Astrocyte of the spinal cord (primary cell): Measurements from ENCODE around the gene SOHLH1.

Source experiments
- DNase-seq: peaks from one replicate; pipeline ENCODE4 v3.0.0; 2011; ENCODE audit warnings: low read depth, low spot score
- H3K4me3 ChIP-seq: 2 replicates; pipeline ENCODE4 v1.5.1; 2011; ENCODE audit warnings: low read depth, mild to moderate bottlenecking, low read length, moderate library complexity
- in situ Hi-C: cut with HindIII; loops from 2 replicates; pipeline ENCODE4 v1.10.0; 2017; ENCODE audit warnings: low sequenced_read_pairs
- TF ChIP-seq, protein P1 (sequence below): IDR thresholded peaks from 2 replicates; pipeline ENCODE4 v1.5.1; 2012; ENCODE audit warnings: low read depth, mild to moderate bottlenecking, low read length, inconsistent platforms

Gene SOHLH1

DNA sequence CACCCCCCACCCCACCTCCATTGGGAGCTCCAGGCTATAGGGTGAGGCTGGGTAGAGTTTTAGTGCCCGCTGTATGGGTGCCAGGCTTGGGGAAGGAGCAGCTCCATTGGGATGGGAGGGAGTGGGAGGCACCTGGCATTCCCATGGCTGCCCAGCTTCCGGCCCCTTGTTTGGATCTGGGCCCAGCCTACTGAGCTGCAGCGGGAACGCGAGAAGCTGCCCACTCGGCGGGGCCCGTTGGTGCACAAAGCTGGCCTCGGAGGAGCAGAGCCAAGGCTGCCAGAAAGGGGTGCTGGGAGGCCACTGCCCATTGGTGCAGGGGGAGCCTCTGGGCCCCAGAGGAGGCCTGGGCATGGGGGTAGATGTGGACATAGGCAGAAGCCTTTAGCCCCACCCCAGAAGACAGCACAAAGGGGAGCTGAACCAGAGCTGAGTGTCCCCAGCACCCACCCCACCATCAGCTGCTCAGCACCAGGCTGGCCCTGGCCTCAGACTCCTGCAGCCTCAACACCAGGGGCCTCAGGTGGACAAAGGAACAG is 31.7 kb downstream of the SOHLH1 start:
- no peak for DNase-seq
- H3K4me3 ChIP-seq = no peak overlapping the region
- in situ Hi-C loops = no loop called here

GRCh38 chr9:135666534-135667462 is 32.5 kb downstream of the SOHLH1 start:
- in situ Hi-C loops = no loop called here
- H3K4me3 ChIP-seq = no peak overlapping the region
- TF ChIP-seq, protein P1, sequence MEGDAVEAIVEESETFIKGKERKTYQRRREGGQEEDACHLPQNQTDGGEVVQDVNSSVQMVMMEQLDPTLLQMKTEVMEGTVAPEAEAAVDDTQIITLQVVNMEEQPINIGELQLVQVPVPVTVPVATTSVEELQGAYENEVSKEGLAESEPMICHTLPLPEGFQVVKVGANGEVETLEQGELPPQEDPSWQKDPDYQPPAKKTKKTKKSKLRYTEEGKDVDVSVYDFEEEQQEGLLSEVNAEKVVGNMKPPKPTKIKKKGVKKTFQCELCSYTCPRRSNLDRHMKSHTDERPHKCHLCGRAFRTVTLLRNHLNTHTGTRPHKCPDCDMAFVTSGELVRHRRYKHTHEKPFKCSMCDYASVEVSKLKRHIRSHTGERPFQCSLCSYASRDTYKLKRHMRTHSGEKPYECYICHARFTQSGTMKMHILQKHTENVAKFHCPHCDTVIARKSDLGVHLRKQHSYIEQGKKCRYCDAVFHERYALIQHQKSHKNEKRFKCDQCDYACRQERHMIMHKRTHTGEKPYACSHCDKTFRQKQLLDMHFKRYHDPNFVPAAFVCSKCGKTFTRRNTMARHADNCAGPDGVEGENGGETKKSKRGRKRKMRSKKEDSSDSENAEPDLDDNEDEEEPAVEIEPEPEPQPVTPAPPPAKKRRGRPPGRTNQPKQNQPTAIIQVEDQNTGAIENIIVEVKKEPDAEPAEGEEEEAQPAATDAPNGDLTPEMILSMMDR = no peak
- no peak for DNase-seq

More for the DNA sequence above, 31.7 kb downstream of the SOHLH1 start:
- TF ChIP-seq, protein P1 = no peak

GRCh38 chr9:135665795-135666189 is 33.5 kb downstream of the SOHLH1 start:
- in situ Hi-C loops = no loop called here
- TF ChIP-seq, protein P1 = no peak
- no peak overlapping the region for H3K4me3 ChIP-seq
- DNase-seq = no peak

DNA sequence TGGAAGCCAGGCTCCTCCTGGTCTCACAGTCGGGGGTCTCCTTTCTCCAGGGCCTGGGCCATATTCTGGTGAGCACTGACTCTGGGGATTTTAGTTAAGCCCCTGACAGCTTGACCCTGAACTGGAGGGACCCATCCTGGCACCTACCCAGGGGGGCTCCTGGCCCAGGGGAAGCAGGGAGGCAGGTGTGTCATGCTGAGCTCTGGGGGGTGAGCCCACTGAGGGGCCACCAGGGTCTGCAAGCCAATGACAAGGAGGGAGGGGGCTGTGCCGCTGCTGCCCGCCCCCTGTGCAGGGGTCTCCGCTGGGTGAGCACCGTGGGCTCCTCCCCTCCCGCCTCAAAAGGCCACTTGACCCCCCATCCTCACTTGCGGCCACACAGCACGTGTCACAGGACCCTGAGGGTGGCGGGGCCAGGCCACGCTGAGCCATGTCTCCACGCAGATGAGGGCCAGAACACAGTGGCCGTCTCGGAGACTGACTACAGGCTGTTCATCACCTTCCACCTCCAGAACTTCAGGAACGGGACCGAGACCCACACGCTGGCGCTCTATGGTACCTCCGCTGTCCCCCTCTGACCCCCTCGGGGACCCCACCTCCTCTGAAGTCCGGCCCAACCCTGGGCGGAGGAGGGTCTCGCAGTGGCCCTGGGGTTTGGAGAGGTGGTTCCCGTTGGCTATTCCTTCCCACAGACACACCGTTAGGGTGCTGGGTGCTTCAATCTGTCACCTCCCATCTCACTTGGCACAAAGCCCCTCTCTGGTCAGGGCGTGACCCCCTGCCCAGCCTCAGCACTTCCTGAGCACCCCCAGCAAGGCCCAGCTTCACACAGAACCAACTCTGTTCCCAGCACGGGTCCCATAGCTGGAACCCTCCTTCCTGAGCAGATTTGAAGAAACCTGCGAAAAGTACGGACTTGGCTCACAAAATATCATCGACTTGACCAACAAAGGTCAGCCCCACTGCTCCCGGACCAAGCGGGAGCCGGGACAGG is 34.2 kb downstream of the SOHLH1 start:
- TF ChIP-seq, protein P1 = no peak
- DNase-seq = no peak
- no peak overlapping the region for H3K4me3 ChIP-seq
- in situ Hi-C loops = no loop called here

DNA sequence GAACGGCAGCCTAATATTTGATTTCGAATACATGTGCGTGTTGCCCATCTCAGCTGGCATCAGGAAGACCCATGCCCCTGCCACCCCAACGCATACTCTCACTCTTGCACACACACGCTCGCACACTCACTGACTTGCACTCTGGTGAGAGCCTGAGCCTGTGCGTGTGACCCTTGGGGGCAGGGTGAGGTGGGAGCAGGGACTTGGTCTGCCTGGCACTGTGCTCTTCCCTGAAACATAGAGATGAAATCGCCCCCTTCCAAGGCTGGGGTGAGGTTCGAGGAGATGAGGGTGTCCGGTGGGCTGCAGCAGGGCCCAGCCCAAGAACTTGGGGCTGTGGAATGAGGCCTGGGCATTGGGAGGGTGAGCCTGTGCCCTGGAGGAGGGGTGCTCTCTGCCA is 35.0 kb downstream of the SOHLH1 start:
- in situ Hi-C loops = no loop called here
- no peak for DNase-seq
- H3K4me3 ChIP-seq = no peak overlapping the region
- TF ChIP-seq, protein P1 = no peak

DNA sequence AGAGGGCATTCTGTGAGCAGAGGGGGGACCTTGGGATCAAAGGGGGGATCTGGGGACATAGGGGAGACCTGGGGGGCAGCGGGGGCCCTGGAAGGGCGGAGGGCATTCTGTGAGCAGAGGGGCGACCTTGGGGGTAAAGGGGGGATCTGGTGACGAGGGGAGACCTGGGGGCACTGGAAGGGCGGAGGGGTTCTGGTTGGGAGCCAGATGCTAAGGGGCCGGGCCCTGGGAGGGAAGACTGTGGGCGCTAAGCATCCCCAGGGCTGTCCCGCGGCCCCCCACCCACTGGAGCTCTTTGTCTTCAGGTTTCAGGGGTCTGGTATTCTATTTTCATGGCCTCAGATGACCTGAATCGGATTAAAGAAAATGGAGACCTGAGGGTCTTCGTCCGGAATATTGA is 35.4 kb downstream of the SOHLH1 start:
- TF ChIP-seq, protein P1 = no peak
- in situ Hi-C loops = no loop called here
- no peak overlapping the region for H3K4me3 ChIP-seq
- DNase-seq = no peak
